Fibroblast of peridontal ligament (primary cell): ENCODE data around the gene EFTUD2.
"Not testable (repeated sequence)": the region's sequence is repeated elsewhere in the genome, so short reads cannot be mapped to it uniquely, and the experiment has no call there.

Experiments
- DNase-seq: peaks from one replicate; pipeline ENCODE4 v3.0.0-alpha.2; 2010; ENCODE audit errors: extremely low read depth

The EFTUD2 gene

GRCh38 chr17:44899074-44899782 is at the start of gene EFTUD2:
EFTUD2 (minus strand) TSS chr17:44899445; CDS start chr17:44894521, 4,924 bp downstream.
- peak; percentile 87 for DNase-seq

GRCh38 chr17:44948315-44948795 is 49.1 kb upstream of the EFTUD2 start:
- DNase-seq, result no peak

- peak; percentile 95 for DNase-seq
These were observed 48.4 kb upstream of the EFTUD2 start, which contains the start of gene KIF18B for GRCh38 chr17:44947461-44948314. KIF18B (minus strand) TSS chr17:44947773; CDS start chr17:44936344, 11,429 bp downstream.

- not testable (repeated sequence) for DNase-seq
These were observed 46.4 kb upstream of the EFTUD2 start for GRCh38 chr17:44945652-44946051.

DNA sequence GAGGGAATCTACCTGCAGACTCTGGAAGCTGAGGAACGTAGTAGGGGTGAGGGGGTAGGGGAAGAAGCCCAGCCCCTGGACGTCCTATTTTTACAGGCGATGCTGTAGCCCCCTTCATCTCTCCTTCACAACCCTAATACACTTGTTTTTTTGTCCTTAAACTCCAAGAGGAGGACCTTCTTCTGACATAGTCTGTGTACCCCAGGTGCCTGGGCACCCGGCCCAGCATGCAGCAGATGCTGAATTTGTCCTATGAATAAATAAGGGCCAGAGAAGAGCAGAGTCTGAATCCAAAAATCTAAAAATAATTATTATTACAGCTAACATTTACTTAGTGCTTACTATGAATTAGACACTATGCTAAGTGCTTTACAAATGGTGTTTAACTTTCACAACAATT is 43.2 kb upstream of the EFTUD2 start:
- DNase-seq, result no peak

DNA sequence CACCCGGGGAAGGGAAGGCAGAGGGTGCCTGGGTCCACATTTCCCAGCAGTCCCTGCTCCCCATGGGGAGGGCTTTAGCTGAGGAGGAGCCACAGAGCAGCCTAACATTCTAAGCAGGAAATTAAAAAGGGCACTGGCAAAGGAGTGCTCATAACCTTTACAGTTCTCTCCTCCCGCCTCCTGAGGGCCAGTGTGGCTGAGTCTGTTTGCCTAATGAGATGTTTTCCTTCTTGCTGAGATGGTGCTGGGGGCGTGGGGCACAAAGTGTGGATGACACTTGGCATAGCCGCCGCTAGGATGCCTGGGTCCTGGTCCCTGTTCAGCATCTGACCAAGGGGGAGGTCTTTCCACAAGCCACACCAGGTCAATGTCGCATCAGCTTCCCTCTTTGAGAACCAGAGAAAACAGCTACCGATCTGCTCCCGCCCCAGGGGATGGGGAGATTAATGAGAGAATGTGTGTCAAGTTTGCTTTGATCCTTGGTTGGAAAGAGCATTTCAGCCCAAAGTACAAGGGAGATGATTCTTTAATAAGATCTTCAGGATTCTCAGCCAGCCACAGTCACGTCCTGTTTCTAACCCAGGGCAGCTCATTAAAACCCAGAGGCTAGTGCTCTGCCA is 42.6 kb upstream of the EFTUD2 start:
- DNase-seq, result no peak

- no peak for DNase-seq
These were observed 41.5 kb upstream of the EFTUD2 start for GRCh38 chr17:44940768-44941167.

DNA sequence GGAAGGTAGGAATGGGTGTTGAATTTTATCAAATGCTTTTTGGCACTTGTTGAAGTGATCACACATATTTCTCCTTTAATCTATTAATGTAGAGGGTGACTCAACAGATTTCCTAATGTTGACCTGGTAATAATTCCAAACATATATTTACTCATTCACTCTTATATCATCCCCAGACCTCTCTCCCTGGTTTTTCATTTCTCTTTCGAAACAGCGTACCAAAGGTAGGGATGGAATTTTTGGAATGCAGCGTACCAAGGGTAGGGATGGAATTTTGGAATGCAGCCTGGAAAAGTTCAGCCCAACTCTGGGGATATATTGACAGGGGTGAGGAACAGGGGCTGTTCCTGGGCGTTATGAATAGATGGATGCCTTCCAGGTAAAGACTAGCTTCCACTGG is 41.1 kb upstream of the EFTUD2 start:
- no peak for DNase-seq

- no peak for DNase-seq
These were observed 35.9 kb upstream of the EFTUD2 start for GRCh38 chr17:44935116-44935515.

GRCh38 chr17:44934745-44935105 is 35.5 kb upstream of the EFTUD2 start:
- DNase-seq, result no peak

DNA sequence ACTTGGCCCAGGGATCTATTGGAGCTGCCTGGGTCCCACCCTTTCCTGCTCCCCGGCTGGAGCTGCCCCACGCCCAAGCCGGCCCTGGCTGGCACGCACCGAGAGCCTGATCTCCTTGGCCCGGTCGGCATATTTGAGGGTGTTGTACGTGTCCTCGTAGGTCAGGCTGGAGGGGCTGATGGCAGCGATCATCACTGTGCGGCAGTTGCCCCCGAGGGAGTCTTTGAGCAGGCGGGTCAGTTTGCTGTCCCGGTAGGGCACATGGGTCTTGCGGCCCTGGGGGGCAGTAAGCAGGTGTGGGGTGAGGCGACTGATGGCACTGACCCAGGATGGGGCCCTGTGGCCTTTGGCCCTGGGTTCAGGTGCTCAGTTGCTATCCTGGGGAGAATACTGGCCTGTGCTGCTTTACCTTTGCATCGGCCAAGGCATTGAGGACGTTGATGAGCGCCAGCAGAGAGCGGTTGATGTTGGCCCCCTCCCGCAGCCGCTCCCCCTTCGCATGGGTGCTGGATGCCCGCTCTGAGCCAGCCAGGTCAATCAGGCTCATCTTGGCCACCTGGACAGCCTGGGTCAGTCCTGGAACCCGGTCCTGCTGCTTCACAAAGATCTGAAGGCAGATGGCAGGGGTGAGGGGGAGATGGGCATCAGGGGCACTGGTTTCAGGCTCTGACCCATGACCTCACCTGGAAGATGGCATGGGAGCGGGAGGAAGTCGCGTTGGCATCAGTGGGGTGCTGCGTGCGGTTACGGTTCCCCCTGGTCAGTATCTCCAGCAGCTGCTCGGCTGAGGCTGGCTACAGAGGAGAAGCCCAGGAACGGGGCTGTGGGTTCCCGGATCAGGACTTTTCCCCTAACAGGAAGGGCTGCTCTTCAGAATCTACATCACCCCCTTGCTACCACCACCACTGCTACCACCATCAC is 34.8 kb upstream of the EFTUD2 start:
- DNase-seq, result no peak

- no peak for DNase-seq
These were observed 33.5 kb upstream of the EFTUD2 start for GRCh38 chr17:44932787-44933097.

- DNase-seq, result no peak
These were observed 33.0 kb upstream of the EFTUD2 start for GRCh38 chr17:44932096-44932786.

DNA sequence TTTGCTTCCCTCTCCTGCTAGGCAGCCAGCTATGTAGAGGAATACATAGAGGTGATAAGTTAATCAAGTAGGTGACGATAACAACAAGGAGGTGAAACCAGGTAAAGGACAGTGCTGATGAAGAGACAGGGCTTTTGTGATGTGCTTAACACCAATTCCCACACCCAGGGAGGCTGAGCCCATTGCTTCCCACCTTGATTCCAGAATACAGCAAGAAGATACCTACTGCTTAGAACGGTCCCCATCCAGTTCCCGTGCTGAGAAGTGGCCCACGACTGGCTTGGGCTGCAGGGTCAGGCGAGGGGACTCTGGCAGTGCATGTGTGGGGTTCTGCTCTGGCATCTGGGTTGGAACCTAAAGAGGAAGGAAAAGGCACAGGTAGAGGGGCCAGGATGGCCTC is 32.1 kb upstream of the EFTUD2 start:
- no peak for DNase-seq

DNA sequence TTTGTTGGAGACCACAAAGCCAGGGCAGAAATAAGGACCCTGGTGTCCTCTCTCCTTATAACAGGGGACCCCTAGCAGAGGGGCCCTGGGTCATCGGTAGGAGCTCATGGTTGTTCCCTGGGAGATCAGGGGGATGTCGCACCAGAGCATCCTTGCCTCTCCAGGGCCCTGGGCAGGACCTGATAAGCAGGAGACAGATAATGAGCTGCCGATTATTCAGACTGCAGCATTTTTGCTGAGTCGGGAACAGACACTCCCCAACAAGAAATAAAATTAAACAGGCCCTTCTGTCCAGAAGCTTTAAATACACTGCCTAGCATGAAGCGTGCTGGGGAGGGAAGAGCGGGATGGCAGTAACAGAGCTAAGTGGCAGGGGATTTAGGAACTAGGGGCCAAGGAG is 31.4 kb upstream of the EFTUD2 start:
- DNase-seq, result no peak

- DNase-seq, result no peak
These were observed 29.9 kb upstream of the EFTUD2 start for GRCh38 chr17:44928950-44929720.

DNA sequence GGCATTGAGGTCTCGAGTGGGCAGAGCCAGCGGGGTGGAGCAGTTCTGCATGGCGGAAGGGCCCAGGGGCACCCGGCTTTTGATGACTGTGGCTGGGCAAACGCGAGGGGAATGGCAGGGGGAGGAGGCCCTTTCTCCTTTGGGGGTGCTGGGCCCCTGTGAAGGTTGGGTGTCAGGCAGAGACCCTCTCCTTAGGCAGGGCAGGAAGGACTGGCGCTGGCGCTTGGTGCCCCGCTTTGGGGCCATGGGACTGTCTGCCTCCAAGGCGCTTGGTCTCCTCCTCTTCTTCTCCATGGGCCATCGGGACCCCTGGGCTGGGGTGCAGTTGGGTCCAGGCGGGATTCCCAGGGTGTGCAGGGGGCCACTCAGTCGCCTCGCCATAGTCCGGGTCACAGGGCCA is 28.9 kb upstream of the EFTUD2 start:
- DNase-seq, result no peak

DNA sequence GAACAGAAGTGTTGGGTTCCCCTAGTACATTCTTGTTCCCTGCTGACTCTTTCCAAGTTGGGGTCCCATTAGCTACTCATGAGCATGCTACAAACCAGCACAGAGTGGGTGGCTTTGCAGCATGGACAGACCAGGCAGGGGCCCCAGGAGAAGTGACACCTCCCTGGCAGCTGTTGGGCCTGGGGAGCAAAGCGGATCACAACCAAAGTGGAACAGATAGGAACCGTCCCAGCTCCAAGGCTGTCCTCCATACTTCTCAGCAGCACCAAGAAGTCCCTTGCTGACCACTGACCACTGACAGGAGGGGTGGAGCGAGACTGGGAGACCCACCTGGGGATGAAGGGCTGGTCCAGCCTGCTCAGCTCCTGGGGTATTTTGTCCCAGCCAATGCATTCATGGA is 28.5 kb upstream of the EFTUD2 start:
- DNase-seq, result no peak

- no peak for DNase-seq
These were observed 27.7 kb upstream of the EFTUD2 start for GRCh38 chr17:44926821-44927525.
